ENCODE data around the gene GPR63. TPM values are rescaled to one million over a fixed set of nuclear protein-coding genes. Genes with fewer than 3 reads are reported as not detected.

The GPR63 gene
- total RNA-seq, 1 experiment from 2014 or later = 5.9 TPM

GRCh38 chr6:96766769-96767168 lies 70.5 kb downstream of the GPR63 start:
- no peak for TF ChIP-seq CTCF (conservative IDR thresholded peaks at IDR 0.05)
- Histone ChIP-seq H3K9me3 (ENCODE audit: control insufficient read depth, low read depth, low read length) (no peaks in the 10 kb centered on the region), H3K79me1 (ENCODE audit: insufficient read depth, low read depth, low read length, poor library complexity, severe bottlenecking) (no peaks in the 10 kb centered on the region), H3K4me1 (ENCODE audit: insufficient read depth, low read length) (no peaks in the 10 kb centered on the region), H3K79me2 (ENCODE audit: insufficient read depth, low read length) (no peaks in the 10 kb centered on the region), H2AK5ac (ENCODE audit: insufficient read length, low read length) (no peak overlapping the region), H4K5ac (ENCODE audit: insufficient read length, low read depth, low read length) (no peak overlapping the region), H2BK120ac (ENCODE audit: low read depth, low read length, poor library complexity, severe bottlenecking) (no peak overlapping the region), H3K18ac (ENCODE audit: insufficient read length, low read depth, low read length) (no peak overlapping the region), H3K56ac (ENCODE audit: insufficient read length, low read depth, low read length) (no peak overlapping the region), H2BK20ac (ENCODE audit: low read depth, low read length, poor library complexity, severe bottlenecking) (no peak overlapping the region), H3K23me2 (ENCODE audit: insufficient read length, low read depth, low read length, poor library complexity, severe bottlenecking) (no peaks in the 10 kb centered on the region), H4K8ac (replicated peaks; ENCODE audit: insufficient read length, low read depth, low read length) (no peak overlapping the region), H3K4me2 (ENCODE audit: insufficient read depth, insufficient read length, low read length) (no peak overlapping the region), H3K4ac (ENCODE audit: low read depth, low read length) (no peak overlapping the region), H4K20me1 (ENCODE audit: control insufficient read depth, insufficient read depth, insufficient read length) (no peaks in the 10 kb centered on the region), H3K9ac (ENCODE audit: extremely low read depth, insufficient read length, low read length) (no peak overlapping the region), H3K27ac (ENCODE audit: insufficient read length, low read depth, low read length) (no peak overlapping the region), H2BK5ac (ENCODE audit: insufficient read length, low read length) (no peak overlapping the region), H3T11ph (ENCODE audit: low read length) (no peak overlapping the region), H3K14ac (ENCODE audit: insufficient read depth, low read length) (no peak overlapping the region), H2BK12ac (ENCODE audit: insufficient read length, low read depth, low read length) (no peak overlapping the region), H3K27me3 (ENCODE audit: insufficient read depth, low read length) (no peaks in the 10 kb centered on the region), H2AFZ (ENCODE audit: low read length) (no peak overlapping the region), H2BK15ac (ENCODE audit: low read depth, low read length) (no peak overlapping the region), H4K91ac (ENCODE audit: insufficient read length, low read depth, low read length) (no peak overlapping the region), H3K23ac (ENCODE audit: insufficient read length, low read depth, low read length) (no peak overlapping the region)
- DNase-seq = no peak
- Mint-ChIP-seq H3K4me1 (peaks cover under 1 to 1% of the 10 kb centered on the region in 2 experiments), H3K9me3 (peaks cover 6% of the 10 kb centered on the region in 2 experiments), H3K27ac (no peak overlapping the region), H3K36me3 (ENCODE audit: insufficient read depth in 1 of 3, low read depth in 3 of 3) (peaks cover 4 to 6% (median 6%) of the 10 kb centered on the region in 3 experiments; a peak in 5 of 7 replicates), H3K27me3 (ENCODE audit: low read depth) (no peaks in the 10 kb centered on the region), H3K4me3 (no peak overlapping the region)
